C4-2B (cell line): Measurements from ENCODE around the gene TNRC6A.

Source experiments
- H3K27ac ChIP-seq: fragments of 450-650 bp; 2 replicates; pipeline ENCODE4 v1.5.1; 2017
- ZFX ChIP-seq: fragments of 450-650 bp; IDR thresholded peaks from 2 replicates; pipeline ENCODE4 v1.6.1; 2017
- TF ChIP-seq, protein P1 (sequence below): fragments of 450-650 bp; conservative IDR thresholded peaks from 2 replicates; pipeline ENCODE4 v1.5.1; 2017; ENCODE audit warnings: mild to moderate bottlenecking

Gene TNRC6A

DNA sequence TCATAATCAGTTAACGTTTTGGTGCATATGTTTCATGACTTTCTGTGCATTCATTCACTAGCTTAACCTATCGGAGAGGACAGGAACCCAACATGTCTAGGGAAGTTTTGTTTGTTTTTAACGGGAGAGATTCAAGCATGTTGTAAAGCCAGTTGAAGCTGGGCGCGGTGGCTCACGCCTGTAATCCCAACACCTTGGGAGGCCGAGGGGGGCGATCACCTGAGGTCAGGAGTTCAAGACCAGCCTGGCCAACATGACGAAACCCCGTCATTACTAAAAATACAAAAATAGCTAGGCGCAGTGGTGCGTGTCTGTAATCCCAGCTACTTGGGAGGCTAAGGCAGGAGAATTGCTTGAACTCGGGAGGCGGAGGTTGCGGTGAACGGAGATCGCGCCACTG, 1.4 kb upstream of the TNRC6A start:
- TF ChIP-seq, protein P1, sequence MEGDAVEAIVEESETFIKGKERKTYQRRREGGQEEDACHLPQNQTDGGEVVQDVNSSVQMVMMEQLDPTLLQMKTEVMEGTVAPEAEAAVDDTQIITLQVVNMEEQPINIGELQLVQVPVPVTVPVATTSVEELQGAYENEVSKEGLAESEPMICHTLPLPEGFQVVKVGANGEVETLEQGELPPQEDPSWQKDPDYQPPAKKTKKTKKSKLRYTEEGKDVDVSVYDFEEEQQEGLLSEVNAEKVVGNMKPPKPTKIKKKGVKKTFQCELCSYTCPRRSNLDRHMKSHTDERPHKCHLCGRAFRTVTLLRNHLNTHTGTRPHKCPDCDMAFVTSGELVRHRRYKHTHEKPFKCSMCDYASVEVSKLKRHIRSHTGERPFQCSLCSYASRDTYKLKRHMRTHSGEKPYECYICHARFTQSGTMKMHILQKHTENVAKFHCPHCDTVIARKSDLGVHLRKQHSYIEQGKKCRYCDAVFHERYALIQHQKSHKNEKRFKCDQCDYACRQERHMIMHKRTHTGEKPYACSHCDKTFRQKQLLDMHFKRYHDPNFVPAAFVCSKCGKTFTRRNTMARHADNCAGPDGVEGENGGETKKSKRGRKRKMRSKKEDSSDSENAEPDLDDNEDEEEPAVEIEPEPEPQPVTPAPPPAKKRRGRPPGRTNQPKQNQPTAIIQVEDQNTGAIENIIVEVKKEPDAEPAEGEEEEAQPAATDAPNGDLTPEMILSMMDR, result no peak
- TF ChIP-seq ZFX, result no peak
- no peak overlapping the region for H3K27ac ChIP-seq

DNA sequence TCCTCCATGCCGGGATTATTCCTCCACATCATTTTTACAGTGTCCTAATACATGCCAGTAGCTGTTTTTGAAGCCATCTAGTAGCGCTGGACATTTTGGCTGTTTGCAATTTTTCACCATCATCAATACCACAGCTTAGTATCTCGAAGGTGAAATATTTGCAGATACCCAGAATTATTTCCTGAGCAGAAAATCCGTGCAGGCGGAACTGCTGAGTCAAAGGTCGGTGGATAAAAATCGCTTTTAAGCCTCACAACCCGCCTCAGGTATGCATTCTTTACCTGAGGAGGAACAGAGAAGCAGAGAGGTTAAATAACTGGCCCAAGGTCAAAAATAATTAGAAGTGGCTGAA, 584 bp upstream of the TNRC6A start:
- H3K27ac ChIP-seq, result peak overlapping the region; percentile 93
- TF ChIP-seq ZFX, result no peak
- TF ChIP-seq, protein P1, result no peak

DNA sequence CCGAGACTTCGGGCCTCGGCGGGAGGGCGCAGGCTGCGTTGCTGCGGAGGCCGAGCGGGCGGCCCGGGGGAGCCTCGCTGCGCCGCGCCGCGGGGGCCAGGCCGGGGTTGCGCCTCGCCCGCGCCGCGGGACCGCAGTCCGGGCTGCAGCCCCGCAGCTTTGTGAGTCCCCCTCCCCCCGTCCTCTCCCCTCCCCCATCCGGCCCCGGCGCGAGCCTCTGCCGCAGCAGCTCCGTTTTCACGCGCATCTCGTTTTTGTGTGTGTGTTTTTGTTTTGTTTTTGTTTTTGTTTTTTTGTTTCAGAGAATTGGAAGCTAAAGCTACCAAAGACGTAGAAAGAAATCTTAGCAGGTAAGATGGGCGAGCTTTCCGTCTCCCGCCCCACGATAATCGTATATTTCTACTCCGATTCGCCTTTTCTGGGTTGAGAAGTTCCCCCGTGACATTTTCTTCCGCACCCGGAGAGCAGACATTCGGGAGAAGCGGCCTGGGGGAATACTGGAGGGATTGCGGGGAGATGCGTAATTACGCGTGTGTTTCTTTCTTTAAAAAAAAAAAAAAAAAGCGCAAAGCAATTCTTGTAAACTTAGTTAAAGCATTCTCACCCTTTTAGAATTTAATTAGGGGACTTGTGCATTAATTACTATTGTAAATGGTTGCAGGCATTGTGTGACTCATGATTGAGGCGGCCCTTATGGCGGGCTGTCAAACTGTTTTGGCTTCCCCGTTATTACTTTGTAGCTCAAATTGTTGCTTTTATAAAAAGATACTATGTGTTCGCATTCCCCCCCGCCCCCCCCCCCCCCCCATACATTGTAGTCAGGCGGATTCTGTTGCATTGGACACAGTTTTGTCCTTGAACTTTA, 732 bp downstream of the TNRC6A start:
- H3K27ac ChIP-seq, result peak overlapping the region; percentile 93
- TF ChIP-seq, protein P1, result no peak
- peak; percentile 78 for TF ChIP-seq ZFX

DNA sequence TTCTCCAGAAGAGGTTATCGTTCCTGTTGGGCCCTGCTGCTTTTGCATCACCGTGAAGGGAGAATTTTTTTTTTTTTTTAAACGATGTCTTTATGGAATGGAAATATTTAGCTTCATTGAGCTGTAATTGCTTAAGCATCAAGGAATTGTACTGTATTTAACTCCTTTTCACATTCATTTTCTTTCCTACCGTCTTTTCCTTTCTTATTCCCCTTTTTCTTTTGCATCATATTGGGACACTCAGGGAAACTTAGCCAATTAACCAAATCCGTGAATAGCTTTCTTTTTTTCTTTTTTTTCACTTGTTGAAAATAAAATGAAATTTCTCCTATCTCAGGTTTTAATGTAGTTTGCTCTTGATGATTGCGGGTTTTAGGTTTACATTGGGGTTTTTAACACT, 1.5 kb downstream of the TNRC6A start:
- TF ChIP-seq, protein P1, result no peak
- TF ChIP-seq ZFX, result no peak
- no peak overlapping the region for H3K27ac ChIP-seq

DNA sequence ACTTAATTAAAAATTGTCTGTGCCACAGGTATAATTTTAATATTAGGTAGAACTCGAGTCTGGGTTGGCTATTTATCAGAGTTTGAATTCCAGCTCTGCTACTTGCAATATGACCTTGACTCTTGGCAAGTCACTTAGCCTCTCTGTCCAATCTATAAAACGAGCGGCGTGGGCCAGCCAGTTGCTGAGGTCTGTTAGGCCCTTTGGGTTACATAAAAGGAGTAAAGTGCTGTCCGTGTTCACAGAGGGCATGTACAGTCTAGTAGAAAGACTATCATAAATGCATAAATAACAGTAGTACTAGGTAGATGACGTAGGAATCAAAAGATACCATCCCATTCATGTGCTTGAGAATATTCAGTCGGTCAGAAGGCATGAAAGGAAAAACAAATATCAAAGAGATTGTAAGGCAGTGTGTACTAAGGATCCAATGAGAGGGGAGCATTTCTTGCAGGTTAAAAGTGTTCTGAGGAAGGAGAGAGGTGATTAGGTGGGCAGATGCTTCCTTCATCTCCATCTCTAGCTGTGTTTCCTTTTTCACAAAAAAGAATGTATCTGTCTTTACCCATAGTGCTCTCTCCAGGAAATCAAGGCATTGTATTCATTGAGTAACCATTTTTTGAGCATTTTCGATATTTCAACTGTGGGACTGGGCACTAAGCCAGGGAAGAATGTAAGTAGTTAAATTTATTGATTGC, 2.4 kb downstream of the TNRC6A start:
- no peak for TF ChIP-seq ZFX
- TF ChIP-seq, protein P1, result no peak
- no peak overlapping the region for H3K27ac ChIP-seq

DNA sequence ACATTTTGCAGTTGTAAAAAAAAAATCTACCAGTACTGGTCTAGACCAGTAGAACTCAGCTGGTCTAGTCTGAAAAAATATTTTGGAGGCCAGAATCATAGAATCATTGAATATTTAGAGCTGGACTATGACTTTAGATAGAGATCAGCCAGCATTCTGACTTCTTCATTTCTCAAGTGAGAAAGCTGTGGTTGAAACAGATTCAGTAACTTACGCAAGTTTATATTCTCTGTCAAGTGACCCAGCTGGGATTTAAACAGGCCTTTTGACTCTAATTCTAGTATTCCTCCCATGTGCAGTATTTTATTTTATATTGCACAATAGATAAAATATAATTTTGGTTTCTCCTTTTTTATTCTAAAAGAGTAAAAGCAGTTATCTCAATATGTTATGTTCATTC, 4.9 kb downstream of the TNRC6A start:
- TF ChIP-seq, protein P1, result no peak
- no peak for TF ChIP-seq ZFX
- H3K27ac ChIP-seq, result no peak overlapping the region

DNA sequence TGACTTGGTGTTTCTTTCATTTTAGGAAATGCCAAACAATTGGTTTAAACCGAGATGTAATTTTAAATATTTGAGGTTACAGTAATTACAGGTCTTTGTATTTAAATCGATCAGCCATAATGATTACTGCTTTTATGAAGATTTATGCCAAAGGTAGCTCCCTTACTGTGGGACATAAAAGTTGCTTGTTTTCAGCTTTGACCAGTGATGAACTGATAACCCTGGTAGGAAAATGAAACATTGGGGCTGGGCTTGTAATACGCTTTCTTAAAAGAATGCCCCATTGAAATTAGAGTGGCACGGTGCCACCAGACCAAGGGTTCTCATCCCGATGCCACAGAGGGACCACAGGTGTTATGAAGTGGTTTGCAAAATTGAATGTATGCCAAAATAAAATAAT, 7.3 kb downstream of the TNRC6A start:
- no peak for TF ChIP-seq ZFX
- TF ChIP-seq, protein P1, result no peak
- H3K27ac ChIP-seq, result no peak overlapping the region
